Breast epithelium (tissue), 4 donors: ENCODE results near the gene BLOC1S6. TPM values are rescaled to one million over a fixed set of nuclear protein-coding genes. Genes with fewer than 3 reads are reported as not detected.

Experiments used
- DNase-seq, 2 donors: peaks; one replicate each; pipeline ENCODE4 v3.0.0-alpha.2; 2019; ENCODE audit warnings: low spot score in 2 of 2
- H3K27ac ChIP-seq, 2 donors: fragments of 200-600 bp; sonication (generic) in 1 of 2; one replicate each; pipeline ENCODE4 v1.5.1; 2016 to 2019; ENCODE audit warnings: mild to moderate bottlenecking in 1 of 2
- H3K27me3 ChIP-seq, 2 donors: fragments of 200-600 bp; sonication (generic) in 1 of 2; one replicate each; pipeline versions ENCODE4 v1.5.1 to v1.6.0; 2017 to 2019; ENCODE audit warnings: control low read depth in 1 of 2, mild to moderate bottlenecking in 1 of 2
- H3K36me3 ChIP-seq: fragments of 200-600 bp; one replicate; pipeline ENCODE4 v1.5.1; 2019
- H3K4me1 ChIP-seq, 2 donors: fragments of 200-600 bp; sonication (generic); one replicate each; pipeline ENCODE4 v1.5.1; 2016 to 2019; ENCODE audit warnings: control low read depth in 1 of 2
- H3K4me3 ChIP-seq, 3 donors: fragments of 200-600 bp; sonication (generic); 1 replicate in 2 of 3; 2 replicates in 1 of 3; pipeline ENCODE4 v1.5.1; 2016 to 2019; ENCODE audit warnings: mild to moderate bottlenecking in 3 of 3, moderate library complexity in 2 of 3
- H3K9me3 ChIP-seq, 2 donors: fragments of 200-600 bp; sonication (generic) in 1 of 2; one replicate each; pipeline ENCODE4 v1.5.1; 2016 to 2019; ENCODE audit warnings: control low read depth in 1 of 2
- CTCF ChIP-seq, 3 donors: fragments of 450-650 bp; IDR thresholded peaks; one replicate each; pipeline ENCODE4 v1.5.1; 2016 to 2017; ENCODE audit warnings: antibody characterized with exemption in 3 of 3, mild to moderate bottlenecking in 3 of 3, moderate library complexity in 3 of 3
- POLR2A ChIP-seq: fragments of 450-650 bp; IDR thresholded peaks from one replicate; pipeline ENCODE4 v1.6.1; 2016; ENCODE audit warnings: antibody characterized with exemption, mild to moderate bottlenecking, moderate library complexity
- POLR2AphosphoS5 ChIP-seq, 3 donors: sonication (generic); formaldehyde crosslinking; IDR thresholded peaks; one replicate each; pipeline ENCODE4 v1.6.1; 2017; ENCODE audit warnings: antibody characterized with exemption in 3 of 3
- intact Hi-C: fragments of 100-400 bp; cut with DNase I; formaldehyde crosslinking; loops from one replicate; pipeline ENCODE4 v1.15.1; 2023; ENCODE audit warnings: low total_unique reads
- total RNA-seq, 3 donors: library from RNA; depleted of rRNA; stranded (reverse); fragments of >200 nt; gene quantifications; one replicate each; pipeline ENCODE4 v1.1.0, GENCODE V29; 2016

The BLOC1S6 gene
- total RNA-seq, 3 donors from 2014 or later: 52.1 to 94.1 (median 68.5) TPM

GRCh38 chr15:45637552-45638033, 50.4 kb downstream of the BLOC1S6 start:
- TF ChIP-seq POLR2AphosphoS5 (IDR thresholded peaks at IDR 0.05) (peak in 2 of 3 donors; percentile 49 to 56), POLR2A (no peak)

GRCh38 chr15:45640616-45641015, 53.4 kb downstream of the BLOC1S6 start:
- intact Hi-C loops: no loop called here
- Histone ChIP-seq H3K4me1 (peaks cover 5 to 15% of the 10 kb centered on the region in 2 donors), H3K9me3 (no peaks in the 10 kb centered on the region), H3K27me3 (no peaks in the 10 kb centered on the region), H3K27ac (peak overlapping the region; percentile 78 to 88), H3K36me3 (no peaks in the 10 kb centered on the region), H3K4me3 (no peak overlapping the region)
- DNase-seq: no peak
- no peak for TF ChIP-seq CTCF (IDR thresholded peaks at IDR 0.05)
- peak in 1 of 3 donors; percentile 23 for TF ChIP-seq POLR2AphosphoS5 (IDR thresholded peaks at IDR 0.05)
- TF ChIP-seq POLR2A: no peak

More at GRCh38 chr15:45637552-45638033, 50.4 kb downstream of the BLOC1S6 start:
- peak overlapping the region; percentile 75 to 76 for H3K27ac ChIP-seq
- DNase-seq: no peak
- H3K27me3 ChIP-seq: no peaks in the 10 kb centered on the region
- intact Hi-C loops: no loop called here
- peak overlapping the region in 2 of 3 donors; percentile 17 to 50 for H3K4me3 ChIP-seq
- peaks cover 0 to 13% of the 10 kb centered on the region in 2 donors for H3K4me1 ChIP-seq
- no peaks in the 10 kb centered on the region for H3K9me3 ChIP-seq
- no peaks in the 10 kb centered on the region for H3K36me3 ChIP-seq

GRCh38 chr15:45641374-45641781, 54.2 kb downstream of the BLOC1S6 start:
- Histone ChIP-seq H3K4me3 (no peak overlapping the region), H3K36me3 (no peaks in the 10 kb centered on the region), H3K9me3 (no peaks in the 10 kb centered on the region), H3K27ac (peak overlapping the region; percentile 78 to 88), H3K4me1 (peaks cover 5 to 14% of the 10 kb centered on the region in 2 donors), H3K27me3 (no peaks in the 10 kb centered on the region)
- intact Hi-C loops: no loop called here
- TF ChIP-seq POLR2AphosphoS5 (IDR thresholded peaks at IDR 0.05) (peak in 2 of 3 donors; percentile 23 to 81), POLR2A (no peak), CTCF (IDR thresholded peaks at IDR 0.05) (peak in 2 of 3 donors; percentile 21 to 38)
- DNase-seq: peak in 1 of 2 donors; percentile 47

GRCh38 chr15:45641999-45642932, 55.1 kb downstream of the BLOC1S6 start:
- Histone ChIP-seq H3K9me3 (no peaks in the 10 kb centered on the region), H3K27ac (peak overlapping the region; percentile 78 to 88), H3K4me1 (peaks cover 5 to 7% of the 10 kb centered on the region in 2 donors), H3K27me3 (no peaks in the 10 kb centered on the region), H3K36me3 (no peaks in the 10 kb centered on the region), H3K4me3 (peak overlapping the region in 1 of 3 donors; percentile 21)
- TF ChIP-seq CTCF (IDR thresholded peaks at IDR 0.05) (no peak), POLR2AphosphoS5 (IDR thresholded peaks at IDR 0.05) (no peak), POLR2A (no peak)
- DNase-seq: no peak
- intact Hi-C loops: no loop called here

- no peaks in the 10 kb centered on the region for H3K9me3 ChIP-seq
- no peaks in the 10 kb centered on the region for H3K36me3 ChIP-seq
- peaks cover 7 to 8% of the 10 kb centered on the region in 2 donors for H3K4me1 ChIP-seq
- no peaks in the 10 kb centered on the region for H3K27me3 ChIP-seq
- H3K27ac ChIP-seq: peak overlapping the region in 1 of 2 donors; percentile 82
- no peak overlapping the region for H3K4me3 ChIP-seq
- TF ChIP-seq CTCF (IDR thresholded peaks at IDR 0.05): no peak
- no peak for TF ChIP-seq POLR2A
- TF ChIP-seq POLR2AphosphoS5 (IDR thresholded peaks at IDR 0.05): no peak
- intact Hi-C loops: no loop called here
- DNase-seq: no peak
Observed at GRCh38 chr15:45644437-45644836, 57.3 kb downstream of the BLOC1S6 start.
